ENCODE measurements around the gene PFDN2.

Gene PFDN2

DNA sequence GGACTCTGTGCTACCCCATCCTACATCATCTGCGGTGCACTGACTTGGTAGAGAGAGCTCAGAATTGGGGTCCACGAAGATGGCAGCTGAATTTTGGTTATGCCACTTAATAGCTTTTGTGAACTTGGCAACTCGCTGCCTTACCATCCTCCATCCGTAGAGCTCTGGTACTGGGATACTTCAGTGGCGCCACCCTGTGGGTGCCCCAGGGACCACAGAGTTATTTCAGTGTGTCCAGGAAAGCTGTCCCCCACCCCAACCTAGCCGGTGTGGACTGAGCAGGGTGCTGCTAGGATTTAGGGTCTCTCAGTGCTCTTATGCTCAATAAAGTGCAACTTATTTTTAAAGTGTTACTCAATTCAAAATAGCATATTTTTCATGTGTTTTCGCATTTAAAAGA, 63.0 kb downstream of the PFDN2 start:
- TF ChIP-seq, protein P1, sequence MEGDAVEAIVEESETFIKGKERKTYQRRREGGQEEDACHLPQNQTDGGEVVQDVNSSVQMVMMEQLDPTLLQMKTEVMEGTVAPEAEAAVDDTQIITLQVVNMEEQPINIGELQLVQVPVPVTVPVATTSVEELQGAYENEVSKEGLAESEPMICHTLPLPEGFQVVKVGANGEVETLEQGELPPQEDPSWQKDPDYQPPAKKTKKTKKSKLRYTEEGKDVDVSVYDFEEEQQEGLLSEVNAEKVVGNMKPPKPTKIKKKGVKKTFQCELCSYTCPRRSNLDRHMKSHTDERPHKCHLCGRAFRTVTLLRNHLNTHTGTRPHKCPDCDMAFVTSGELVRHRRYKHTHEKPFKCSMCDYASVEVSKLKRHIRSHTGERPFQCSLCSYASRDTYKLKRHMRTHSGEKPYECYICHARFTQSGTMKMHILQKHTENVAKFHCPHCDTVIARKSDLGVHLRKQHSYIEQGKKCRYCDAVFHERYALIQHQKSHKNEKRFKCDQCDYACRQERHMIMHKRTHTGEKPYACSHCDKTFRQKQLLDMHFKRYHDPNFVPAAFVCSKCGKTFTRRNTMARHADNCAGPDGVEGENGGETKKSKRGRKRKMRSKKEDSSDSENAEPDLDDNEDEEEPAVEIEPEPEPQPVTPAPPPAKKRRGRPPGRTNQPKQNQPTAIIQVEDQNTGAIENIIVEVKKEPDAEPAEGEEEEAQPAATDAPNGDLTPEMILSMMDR (IDR thresholded peaks at IDR 0.05; ENCODE audit: extremely low read depth, missing control alignments), result no peak
- DNase-seq (ENCODE audit: low spot score), result no peak

DNA sequence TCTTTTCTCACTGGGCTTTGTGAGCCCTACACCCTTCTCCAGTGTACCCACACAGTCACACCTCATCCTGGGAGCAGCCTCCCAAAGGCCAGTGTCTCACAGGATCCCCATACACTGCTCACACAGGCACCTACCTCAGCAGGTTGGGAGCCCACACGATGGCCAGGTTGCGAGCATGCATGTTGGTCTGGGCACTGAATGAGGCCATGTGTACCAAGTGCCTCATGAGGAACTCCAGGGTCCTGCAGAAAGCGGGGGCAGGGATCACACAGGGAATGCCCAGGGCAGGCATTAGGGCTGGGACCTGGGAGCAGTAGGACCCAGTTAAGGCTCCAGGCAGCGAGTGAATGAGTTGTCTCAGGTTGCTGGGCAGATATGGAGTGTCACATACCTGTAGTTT, 63.6 kb downstream of the PFDN2 start:
- TF ChIP-seq, protein P1 (IDR thresholded peaks at IDR 0.05; ENCODE audit: extremely low read depth, missing control alignments), result no peak
- no peak for DNase-seq (ENCODE audit: low spot score)

DNA sequence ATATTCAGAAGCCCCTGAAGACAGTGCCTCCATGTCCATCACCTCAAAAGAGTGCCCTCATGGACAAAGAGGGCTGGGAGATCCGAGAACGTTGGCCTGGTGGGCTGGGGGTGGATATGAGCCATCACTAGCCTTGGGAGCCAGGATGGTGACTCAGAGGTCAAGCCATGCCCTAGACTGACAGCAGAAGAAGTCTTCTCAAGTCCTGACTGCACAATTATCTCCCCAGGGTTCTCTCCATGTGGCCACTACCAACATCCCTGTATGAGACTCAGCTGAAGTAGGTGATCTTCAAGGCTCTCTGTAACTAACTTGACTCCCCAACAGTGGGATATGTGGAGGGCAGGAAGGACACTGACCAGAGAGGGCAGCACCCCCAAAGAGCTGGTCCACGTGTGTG, 64.9 kb downstream of the PFDN2 start:
- TF ChIP-seq, protein P1 (IDR thresholded peaks at IDR 0.05; ENCODE audit: extremely low read depth, missing control alignments), result no peak
- DNase-seq (ENCODE audit: low spot score), result no peak

DNA sequence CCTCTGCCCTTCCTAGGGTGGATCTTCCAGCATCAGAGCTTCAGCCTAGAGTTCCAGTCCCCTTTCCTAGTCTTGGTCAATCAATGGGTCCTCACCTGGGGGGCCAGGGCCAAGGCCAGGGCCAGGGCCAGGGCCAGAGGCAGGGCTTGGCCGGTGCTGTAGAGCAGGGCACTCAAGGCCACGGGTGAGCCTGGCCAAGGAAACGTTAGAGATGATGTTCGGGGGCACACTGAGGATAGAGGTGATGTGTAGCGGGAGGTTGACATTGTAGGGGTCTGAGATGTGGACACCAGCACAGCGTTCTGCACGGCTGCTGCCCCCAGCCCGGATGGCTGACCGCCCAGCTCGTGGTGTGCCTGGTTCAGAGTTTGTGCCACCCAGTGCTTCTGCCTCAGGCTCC, 66.6 kb downstream of the PFDN2 start:
- no peak for DNase-seq (ENCODE audit: low spot score)
- TF ChIP-seq, protein P1 (IDR thresholded peaks at IDR 0.05; ENCODE audit: extremely low read depth, missing control alignments), result no peak

All from GM20000 (cell line).